Effector memory CD8-positive, alpha-beta T cell (primary cell): ENCODE data around the gene COL27A1.
"Not testable (repeated sequence)": the region's sequence is repeated elsewhere in the genome, so short reads cannot be mapped to it uniquely, and the experiment has no call there.

Source experiments
- ATAC-seq: fragments of 150-1000 bp; cut with Tn5 transposase; replicated peaks from 2 replicates; pipeline ENCODE4 v1.10.0; 2021; ENCODE audit warnings: mild to moderate bottlenecking, moderate library complexity
- DNase-seq, 3 experiments: peaks; one replicate each; pipeline ENCODE4 v3.0.0; 2021
- H3K27ac Mint-ChIP-seq, 2 donors: one replicate each; pipeline ENCODE4 v1.8.0; 2022; ENCODE audit warnings: mild to moderate bottlenecking in 2 of 2, mixed read lengths in 2 of 2, moderate library complexity in 2 of 2
- H3K27me3 Mint-ChIP-seq, 2 donors: one replicate each; pipeline ENCODE4 v1.8.0; 2022; ENCODE audit warnings: mixed read lengths in 2 of 2
- H3K36me3 Mint-ChIP-seq: one replicate; pipeline ENCODE4 v1.8.0; 2022; ENCODE audit warnings: mild to moderate bottlenecking, moderate library complexity, mixed read lengths; ENCODE audit not compliant: insufficient read depth
- H3K4me1 Mint-ChIP-seq, 2 donors: one replicate each; pipeline ENCODE4 v1.8.0; 2022; ENCODE audit warnings: low read depth in 2 of 2, mixed read lengths in 2 of 2
- H3K4me3 Mint-ChIP-seq, 2 donors: one replicate each; pipeline ENCODE4 v1.8.0; 2022; ENCODE audit warnings: mild to moderate bottlenecking in 2 of 2, mixed read lengths in 2 of 2, moderate library complexity in 2 of 2
- H3K9me3 Mint-ChIP-seq, 2 donors: one replicate each; pipeline ENCODE4 v1.8.0; 2022; ENCODE audit warnings: mixed read lengths in 2 of 2

Gene COL27A1

GRCh38 chr9:114320710-114321109 is 165.4 kb downstream of the COL27A1 start:
- H3K36me3 Mint-ChIP-seq, H3K4me3 Mint-ChIP-seq, H3K9me3 Mint-ChIP-seq, DNase-seq, H3K27ac Mint-ChIP-seq, H3K4me1 Mint-ChIP-seq, ATAC-seq: not testable (repeated sequence)
- peaks cover 9 to 29% of the 10 kb centered on the region in 2 donors for H3K27me3 Mint-ChIP-seq

GRCh38 chr9:114321759-114322158 is 166.4 kb downstream of the COL27A1 start:
- DNase-seq = no peak
- no peak for ATAC-seq
- no peak overlapping the region for H3K27ac Mint-ChIP-seq
- H3K4me3 Mint-ChIP-seq = no peak overlapping the region
- H3K36me3 Mint-ChIP-seq = no peaks in the 10 kb centered on the region
- peaks cover 9 to 29% of the 10 kb centered on the region in 2 donors for H3K27me3 Mint-ChIP-seq
- H3K9me3 Mint-ChIP-seq = no peaks in the 10 kb centered on the region
- H3K4me1 Mint-ChIP-seq = no peaks in the 10 kb centered on the region

- not testable (repeated sequence) for H3K9me3 Mint-ChIP-seq, H3K36me3 Mint-ChIP-seq, H3K27ac Mint-ChIP-seq
Measured at GRCh38 chr9:114322160-114322818, 167.0 kb downstream of the COL27A1 start.

GRCh38 chr9:114322831-114323531 is 167.6 kb downstream of the COL27A1 start, which contains the start of gene ORM1:
TSS of gene ORM1 (plus strand) at chr9:114323098. CDS start at chr9:114323134, 36 bp downstream.
- not testable (repeated sequence) for H3K36me3 Mint-ChIP-seq, H3K27ac Mint-ChIP-seq, DNase-seq, H3K4me1 Mint-ChIP-seq, ATAC-seq, H3K4me3 Mint-ChIP-seq, H3K9me3 Mint-ChIP-seq
- H3K27me3 Mint-ChIP-seq = peaks cover 9 to 29% of the 10 kb centered on the region in 2 donors

More at GRCh38 chr9:114322160-114322818, 167.0 kb downstream of the COL27A1 start:
- peaks cover 9 to 29% of the 10 kb centered on the region in 2 donors for H3K27me3 Mint-ChIP-seq
- ATAC-seq, H3K4me1 Mint-ChIP-seq, H3K4me3 Mint-ChIP-seq, DNase-seq: not testable (repeated sequence)

- not testable (repeated sequence) for ATAC-seq, H3K4me1 Mint-ChIP-seq, H3K9me3 Mint-ChIP-seq, H3K27ac Mint-ChIP-seq, H3K4me3 Mint-ChIP-seq, H3K36me3 Mint-ChIP-seq, DNase-seq
- peaks cover 8 to 22% of the 10 kb centered on the region in 2 donors for H3K27me3 Mint-ChIP-seq
Measured at GRCh38 chr9:114323849-114324248, 168.5 kb downstream of the COL27A1 start.

GRCh38 chr9:114324492-114324891 is 169.2 kb downstream of the COL27A1 start:
- Mint-ChIP-seq H3K36me3 (no peaks in the 10 kb centered on the region), H3K4me3 (no peak overlapping the region), H3K4me1 (no peaks in the 10 kb centered on the region), H3K9me3 (no peaks in the 10 kb centered on the region), H3K27ac (no peak overlapping the region), H3K27me3 (peaks cover 2 to 15% of the 10 kb centered on the region in 2 donors)
- DNase-seq (no peak), ATAC-seq (no peak)

- ATAC-seq = peak; percentile 35
Measured at GRCh38 chr9:114324965-114325364, 169.6 kb downstream of the COL27A1 start.

GRCh38 chr9:114325684-114326254 is 170.4 kb downstream of the COL27A1 start:
- not testable (repeated sequence) for H3K4me1 Mint-ChIP-seq, H3K9me3 Mint-ChIP-seq, H3K4me3 Mint-ChIP-seq, ATAC-seq, H3K36me3 Mint-ChIP-seq, DNase-seq, H3K27ac Mint-ChIP-seq
- H3K27me3 Mint-ChIP-seq = peaks cover 0 to 13% of the 10 kb centered on the region in 2 donors

More at GRCh38 chr9:114324965-114325364, 169.6 kb downstream of the COL27A1 start:
- H3K4me1 Mint-ChIP-seq, H3K4me3 Mint-ChIP-seq, DNase-seq, H3K36me3 Mint-ChIP-seq, H3K9me3 Mint-ChIP-seq, H3K27ac Mint-ChIP-seq: not testable (repeated sequence)
- peaks cover 0 to 13% of the 10 kb centered on the region in 2 donors for H3K27me3 Mint-ChIP-seq

GRCh38 chr9:114327749-114328148 is 172.4 kb downstream of the COL27A1 start:
- Mint-ChIP-seq H3K27me3 (no peaks in the 10 kb centered on the region), H3K36me3 (peaks cover 13% of the 10 kb centered on the region), H3K4me3 (no peak overlapping the region), H3K4me1 (peaks cover 16 to 22% of the 10 kb centered on the region in 2 donors), H3K9me3 (no peaks in the 10 kb centered on the region), H3K27ac (no peak overlapping the region)
- ATAC-seq (no peak), DNase-seq (no peak)

GRCh38 chr9:114328357-114328820 is 173.1 kb downstream of the COL27A1 start:
- Mint-ChIP-seq H3K4me1 (peaks cover 16 to 22% of the 10 kb centered on the region in 2 donors), H3K36me3 (peaks cover 13% of the 10 kb centered on the region)
- not testable (repeated sequence) for H3K9me3 Mint-ChIP-seq, H3K27ac Mint-ChIP-seq, H3K27me3 Mint-ChIP-seq, ATAC-seq, DNase-seq, H3K4me3 Mint-ChIP-seq

- H3K27me3 Mint-ChIP-seq, ATAC-seq, H3K9me3 Mint-ChIP-seq, H3K4me3 Mint-ChIP-seq, DNase-seq, H3K27ac Mint-ChIP-seq: not testable (repeated sequence)
- Mint-ChIP-seq H3K4me1 (peaks cover 16 to 22% of the 10 kb centered on the region in 2 donors), H3K36me3 (peaks cover 13% of the 10 kb centered on the region)
Measured at GRCh38 chr9:114328937-114329624, 173.7 kb downstream of the COL27A1 start.

- H3K4me3 Mint-ChIP-seq, H3K27me3 Mint-ChIP-seq, H3K9me3 Mint-ChIP-seq, ATAC-seq, DNase-seq: not testable (repeated sequence)
- H3K4me1 Mint-ChIP-seq = peaks cover 16 to 22% of the 10 kb centered on the region in 2 donors
- H3K27ac Mint-ChIP-seq = peak within 1 kb of the TSS in 1 of 2 donors; percentile 46
- H3K36me3 Mint-ChIP-seq = peaks cover 17% of the 10 kb centered on the region
Measured at GRCh38 chr9:114329625-114330022, 174.3 kb downstream of the COL27A1 start, which contains the start of gene ORM2. TSS of gene ORM2 (plus strand) at chr9:114329869. CDS start at chr9:114329905, 36 bp downstream.

- Mint-ChIP-seq H3K36me3 (peaks cover 27% of the 10 kb centered on the region), H3K4me1 (peaks cover 17 to 22% of the 10 kb centered on the region in 2 donors), H3K27ac (peak overlapping the region; percentile 46 to 88), H3K27me3 (no peaks in the 10 kb centered on the region), H3K9me3 (no peaks in the 10 kb centered on the region), H3K4me3 (no peak overlapping the region)
- DNase-seq (no peak), ATAC-seq (no peak)
Measured at GRCh38 chr9:114330636-114331035, 175.3 kb downstream of the COL27A1 start.
